Measurements from ENCODE around the gene PRKACA.

DNA sequence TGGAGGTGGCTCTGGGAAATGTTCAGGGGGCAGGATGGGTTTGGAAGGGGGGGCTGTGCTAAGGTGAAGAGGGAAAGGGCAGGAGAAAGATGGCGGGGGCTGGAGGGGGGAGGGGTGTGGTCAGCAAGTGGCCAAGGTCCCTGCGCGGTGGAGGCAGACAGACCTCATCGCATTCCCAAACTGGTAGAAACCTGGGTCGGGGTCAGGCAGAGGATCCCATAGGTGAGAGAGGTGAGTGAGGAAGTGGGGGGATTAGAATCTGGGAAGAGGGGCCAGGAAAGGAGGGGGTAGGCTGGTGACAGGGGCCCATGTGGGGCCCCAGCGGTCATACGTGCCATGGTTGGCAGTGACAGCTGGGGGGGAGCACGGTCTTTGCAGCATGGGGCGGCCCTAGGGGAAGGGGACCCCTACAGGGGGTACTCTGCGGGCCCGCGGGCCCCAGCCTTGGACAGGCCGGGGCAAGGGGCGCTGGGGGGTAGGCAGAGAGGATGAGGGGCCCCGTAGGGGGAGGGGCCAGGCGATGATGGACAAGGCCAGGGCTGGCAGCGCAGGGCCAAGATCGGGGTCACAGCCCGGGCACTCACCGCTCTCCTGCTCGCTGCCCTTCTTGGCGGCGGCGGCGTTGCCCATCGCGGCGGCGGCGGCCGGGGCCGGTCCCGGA lies 514 bp downstream of the PRKACA start:
- TF ChIP-seq CTCF (IDR thresholded peaks at IDR 0.05) (no peak), POLR2A (IDR thresholded peaks at IDR 0.05) (no peak)
